GM10248 (cell line): ENCODE results near the gene SENP7.

Experiments
- CTCF ChIA-PET: fragments of 300-600 bp; sonication (Branson Sonifier 250); formaldehyde crosslinking; extraction: SDS; loops from one replicate; lab custom pipeline; 2021; ENCODE audit warnings: antibody characterized with exemption; lab: Yijun Ruan, JAX
- POLR2A ChIA-PET: fragments of 350-650 bp; sonication (Branson Sonifier 250); formaldehyde crosslinking; extraction: SDS; loops from one replicate; lab custom pipeline; 2020; ENCODE audit warnings: antibody characterized with exemption; lab: Yijun Ruan, JAX
- DNase-seq: peaks from one replicate; pipeline ENCODE4 v3.0.0; 2012; ENCODE audit errors: extremely low spot score
- TF ChIP-seq, protein P1 (sequence below): IDR thresholded peaks from 2 replicates; pipeline ENCODE4 v1.5.1; 2012; ENCODE audit warnings: mild to moderate bottlenecking, low read depth; ENCODE audit errors: extremely low read depth, missing control alignments, control extremely low read depth

SENP7 gene

DNA sequence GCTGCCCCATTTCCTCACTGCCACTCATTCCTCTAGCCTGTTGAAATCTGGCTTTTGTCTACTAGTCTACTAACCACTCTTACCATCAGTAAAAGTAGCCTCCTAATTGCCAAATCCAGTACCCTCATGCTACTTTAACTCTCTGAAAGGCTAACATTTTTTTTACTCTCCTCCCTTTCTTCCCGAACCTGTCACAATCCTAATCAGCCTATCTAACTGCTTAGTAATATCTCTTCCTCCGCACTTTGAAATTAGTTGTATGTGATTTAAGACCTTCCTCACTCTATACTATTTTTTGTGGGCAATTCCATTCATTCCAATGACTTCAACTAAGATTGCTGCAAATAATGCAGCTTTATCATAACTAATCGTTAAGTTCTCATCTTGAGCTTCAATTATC, 3.7 kb downstream of the SENP7 start:
- ChIA-PET POLR2A (no interaction called here), CTCF (interaction anchor here (0.6 to 2.0 kb wide), 4 partner anchors 9 to 1566 kb away, joined by 3 to 10 read pairs (median 3); no protein-coding TSS in a partner anchor)
- DNase-seq: no peak
- TF ChIP-seq, protein P1, sequence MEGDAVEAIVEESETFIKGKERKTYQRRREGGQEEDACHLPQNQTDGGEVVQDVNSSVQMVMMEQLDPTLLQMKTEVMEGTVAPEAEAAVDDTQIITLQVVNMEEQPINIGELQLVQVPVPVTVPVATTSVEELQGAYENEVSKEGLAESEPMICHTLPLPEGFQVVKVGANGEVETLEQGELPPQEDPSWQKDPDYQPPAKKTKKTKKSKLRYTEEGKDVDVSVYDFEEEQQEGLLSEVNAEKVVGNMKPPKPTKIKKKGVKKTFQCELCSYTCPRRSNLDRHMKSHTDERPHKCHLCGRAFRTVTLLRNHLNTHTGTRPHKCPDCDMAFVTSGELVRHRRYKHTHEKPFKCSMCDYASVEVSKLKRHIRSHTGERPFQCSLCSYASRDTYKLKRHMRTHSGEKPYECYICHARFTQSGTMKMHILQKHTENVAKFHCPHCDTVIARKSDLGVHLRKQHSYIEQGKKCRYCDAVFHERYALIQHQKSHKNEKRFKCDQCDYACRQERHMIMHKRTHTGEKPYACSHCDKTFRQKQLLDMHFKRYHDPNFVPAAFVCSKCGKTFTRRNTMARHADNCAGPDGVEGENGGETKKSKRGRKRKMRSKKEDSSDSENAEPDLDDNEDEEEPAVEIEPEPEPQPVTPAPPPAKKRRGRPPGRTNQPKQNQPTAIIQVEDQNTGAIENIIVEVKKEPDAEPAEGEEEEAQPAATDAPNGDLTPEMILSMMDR: no peak

DNA sequence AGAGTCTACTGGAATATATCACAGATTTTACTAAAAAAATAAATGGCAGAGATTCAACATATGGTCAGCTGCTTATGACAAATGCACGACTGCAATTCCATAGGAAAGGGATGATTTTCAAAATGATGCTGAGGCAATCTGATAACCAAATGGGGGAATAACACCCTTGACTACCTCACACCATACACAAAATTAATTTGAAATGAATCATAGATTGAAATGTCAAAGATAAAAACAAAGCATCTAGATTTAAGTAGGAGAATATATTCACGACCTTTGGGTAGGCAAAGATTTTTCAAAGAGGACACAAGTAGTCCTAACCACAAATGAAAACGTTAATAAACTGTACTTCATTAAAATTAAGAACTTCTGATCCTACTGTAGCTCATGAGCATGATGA, 11.2 kb downstream of the SENP7 start:
- ChIA-PET CTCF (no interaction called here), POLR2A (no interaction called here)
- DNase-seq: no peak
- TF ChIP-seq, protein P1: no peak

GRCh38 chr3:101500208-101500607, 12.8 kb downstream of the SENP7 start:
- POLR2A ChIA-PET: no interaction called here
- DNase-seq: no peak
- CTCF ChIA-PET: no interaction called here
- TF ChIP-seq, protein P1: no peak

DNA sequence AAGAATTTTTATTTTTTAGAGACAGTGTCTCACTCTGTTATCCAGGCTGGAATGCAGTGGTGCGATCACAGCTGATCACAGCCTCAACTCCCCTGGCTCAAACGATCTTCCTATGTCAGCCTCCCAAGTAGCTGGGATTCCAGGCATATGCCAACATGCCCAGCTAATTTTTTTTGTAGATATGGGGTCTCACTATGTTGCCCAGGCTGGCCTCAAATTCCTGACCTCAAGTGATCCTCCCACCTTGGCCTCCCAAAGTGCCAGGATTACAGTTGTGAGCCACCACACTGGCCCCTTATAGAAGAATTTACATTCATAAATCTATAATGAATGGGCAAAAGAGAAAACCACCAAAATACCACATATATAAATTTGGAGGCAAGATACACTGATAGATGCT, 15.2 kb downstream of the SENP7 start:
- ChIA-PET POLR2A (no interaction called here), CTCF (no interaction called here)
- no peak for DNase-seq
- TF ChIP-seq, protein P1: no peak

DNA sequence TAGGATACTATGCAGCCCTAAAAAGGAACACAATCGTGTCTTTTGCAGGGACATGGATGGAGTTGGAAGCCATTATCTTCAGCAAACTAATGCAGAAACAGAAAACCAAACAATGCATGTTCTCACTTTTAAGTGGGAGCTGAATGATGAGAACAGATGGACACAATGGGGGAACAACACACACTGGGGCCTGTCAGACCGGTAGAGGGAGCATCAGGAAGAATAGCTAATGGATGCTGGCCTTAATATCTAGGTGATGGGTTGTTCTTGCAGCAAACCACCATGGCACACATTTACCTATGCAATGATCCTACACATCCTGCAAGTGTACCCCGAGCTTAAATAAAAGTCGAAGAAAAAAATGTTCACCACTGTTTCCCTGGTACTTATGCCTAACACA, 17.5 kb downstream of the SENP7 start:
- ChIA-PET CTCF (no interaction called here), POLR2A (no interaction called here)
- TF ChIP-seq, protein P1: no peak
- DNase-seq: no peak

GRCh38 chr3:101484805-101485620, 28.0 kb downstream of the SENP7 start:
- DNase-seq: no peak
- POLR2A ChIA-PET: no interaction called here
- CTCF ChIA-PET: interaction anchor here (1.1 to 1.4 kb wide), 2 partner anchors 26 to 68 kb away, joined by 3 read pairs; no protein-coding TSS in a partner anchor
- TF ChIP-seq, protein P1: no peak
